DMS114 treated with DMSO at 0.1 percent for 48 hours (cell line): ENCODE data around the gene FHIT.

Experiments used
- DNase-seq: peaks from one replicate; lab custom pipeline; 2025; ENCODE audit not compliant: unreplicated experiment; lab: John Stamatoyannopoulos, UW

FHIT gene

GRCh38 chr3:60149501-60149900, 1101.8 kb downstream of the FHIT start:
- no peak for DNase-seq

DNA sequence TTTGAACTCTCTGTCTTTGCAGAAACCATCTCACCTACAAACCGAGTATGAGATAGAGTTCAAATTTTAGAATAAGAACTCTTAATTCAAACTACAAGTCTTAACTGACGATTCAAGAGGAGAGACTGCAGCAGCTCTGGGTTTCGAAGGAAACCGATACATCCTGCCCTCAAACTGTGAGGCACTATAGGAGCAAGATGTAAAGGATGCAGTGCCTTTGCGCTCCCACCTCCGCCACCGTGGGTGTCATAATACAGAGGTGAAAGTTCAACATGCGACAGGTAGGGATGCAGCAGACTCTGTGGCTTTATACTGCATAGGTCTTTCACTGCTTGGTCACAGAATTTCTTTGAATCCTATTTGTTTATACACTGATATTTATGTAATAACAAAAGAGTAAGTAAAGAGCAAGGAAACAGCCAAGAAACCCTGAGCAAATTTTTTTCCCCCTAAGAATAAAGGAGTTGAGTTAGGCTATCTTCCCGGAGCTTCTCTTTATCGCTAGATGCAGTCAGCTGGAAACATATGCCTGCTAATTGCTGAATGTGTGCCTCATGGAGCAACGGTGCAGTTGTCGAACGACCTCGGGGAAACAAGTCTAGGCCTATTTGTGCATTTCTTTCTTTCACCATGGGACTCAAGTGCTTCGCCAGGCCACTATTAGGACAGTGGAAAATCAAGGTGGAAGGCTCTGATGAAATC, 1103.9 kb downstream of the FHIT start:
- no peak for DNase-seq

DNA sequence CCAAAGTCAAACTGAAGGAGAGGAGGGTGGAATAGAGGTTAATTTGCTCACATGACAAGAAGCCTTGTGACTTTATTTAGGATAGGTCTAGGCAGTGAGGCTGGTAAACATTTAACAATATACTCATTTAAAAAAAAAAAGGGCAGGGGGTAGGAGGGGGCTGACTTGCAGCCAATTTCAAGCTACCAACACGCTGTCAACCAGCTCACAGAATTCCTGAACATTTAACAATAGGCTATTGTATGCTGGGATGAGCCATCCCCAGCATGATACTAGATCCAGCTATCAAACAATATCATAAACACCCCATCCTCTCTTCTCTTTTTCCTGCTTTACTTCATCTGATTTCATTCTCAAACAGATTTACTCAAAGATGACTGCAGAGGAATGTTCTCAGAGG, 1105.1 kb downstream of the FHIT start:
- DNase-seq, result no peak

- no peak for DNase-seq
Observed at GRCh38 chr3:60144071-60144470, 1107.2 kb downstream of the FHIT start.

- DNase-seq, result no peak
Observed at GRCh38 chr3:60142009-60142408, 1109.2 kb downstream of the FHIT start.

GRCh38 chr3:60140160-60140559, 1111.1 kb downstream of the FHIT start:
- DNase-seq, result no peak

- DNase-seq, result no peak
Observed at GRCh38 chr3:60136601-60137000, 1114.7 kb downstream of the FHIT start.

GRCh38 chr3:60135474-60135873, 1115.8 kb downstream of the FHIT start:
- no peak for DNase-seq

DNA sequence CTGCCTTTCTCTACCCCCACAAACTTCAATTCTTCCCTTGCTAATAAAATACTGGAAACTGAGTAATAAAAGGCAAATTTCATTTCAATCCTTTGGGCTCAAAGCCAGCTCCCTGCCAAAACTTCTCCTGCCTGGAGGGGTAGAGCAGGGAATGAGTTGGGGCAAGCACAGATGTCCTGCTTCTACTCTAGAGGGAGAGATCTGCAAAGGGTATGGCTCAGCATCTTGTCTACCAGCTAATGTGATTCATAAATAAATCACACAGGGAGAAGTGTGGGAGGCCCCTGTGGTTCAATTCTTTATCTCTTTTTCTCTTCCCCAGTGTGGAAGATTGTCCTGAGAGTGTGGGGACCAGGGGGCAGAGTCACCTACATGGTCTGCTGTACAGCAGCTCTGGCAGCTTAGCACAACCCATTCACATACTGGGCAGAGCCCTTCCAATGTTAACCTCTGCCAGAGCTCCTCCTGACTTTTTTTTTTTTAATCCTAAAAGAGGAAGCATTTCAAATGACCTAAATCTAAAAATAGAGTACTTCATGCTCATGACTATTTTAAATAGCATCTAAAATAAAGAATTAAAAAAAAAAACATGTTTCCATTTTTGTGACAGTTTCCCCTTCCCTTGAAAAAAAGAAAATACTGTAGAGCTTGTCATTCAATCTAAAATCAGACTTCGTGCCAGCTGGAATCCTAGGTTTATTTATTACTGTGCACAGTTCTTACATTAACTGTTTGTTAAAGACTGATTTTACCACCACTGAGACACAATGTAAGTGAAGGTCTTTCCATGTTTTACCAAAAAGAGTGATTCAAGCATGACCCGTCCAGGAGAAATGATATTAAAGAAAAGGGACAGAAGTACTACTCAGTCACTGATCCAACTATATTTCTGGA, 1117.7 kb downstream of the FHIT start:
- no peak for DNase-seq

DNA sequence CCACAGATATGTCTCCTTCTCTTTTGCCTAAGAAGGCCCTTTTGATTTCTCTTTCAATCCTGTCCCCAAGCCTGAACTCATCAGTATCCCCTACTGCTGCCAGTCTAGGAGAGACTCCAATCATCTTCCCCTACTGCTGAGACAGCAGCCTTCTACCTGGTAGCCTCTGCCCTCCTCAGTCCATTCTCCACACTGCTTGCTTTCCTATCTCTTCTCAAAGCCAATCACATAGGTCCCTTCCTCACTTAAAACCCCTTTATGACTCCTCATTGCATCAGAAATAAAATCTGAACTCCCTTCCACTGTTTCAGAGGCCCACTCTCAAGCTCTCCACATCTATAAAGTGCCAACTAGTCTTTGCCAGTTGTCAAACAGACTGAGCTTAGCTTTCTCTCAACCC, 1119.6 kb downstream of the FHIT start:
- no peak for DNase-seq

DNA sequence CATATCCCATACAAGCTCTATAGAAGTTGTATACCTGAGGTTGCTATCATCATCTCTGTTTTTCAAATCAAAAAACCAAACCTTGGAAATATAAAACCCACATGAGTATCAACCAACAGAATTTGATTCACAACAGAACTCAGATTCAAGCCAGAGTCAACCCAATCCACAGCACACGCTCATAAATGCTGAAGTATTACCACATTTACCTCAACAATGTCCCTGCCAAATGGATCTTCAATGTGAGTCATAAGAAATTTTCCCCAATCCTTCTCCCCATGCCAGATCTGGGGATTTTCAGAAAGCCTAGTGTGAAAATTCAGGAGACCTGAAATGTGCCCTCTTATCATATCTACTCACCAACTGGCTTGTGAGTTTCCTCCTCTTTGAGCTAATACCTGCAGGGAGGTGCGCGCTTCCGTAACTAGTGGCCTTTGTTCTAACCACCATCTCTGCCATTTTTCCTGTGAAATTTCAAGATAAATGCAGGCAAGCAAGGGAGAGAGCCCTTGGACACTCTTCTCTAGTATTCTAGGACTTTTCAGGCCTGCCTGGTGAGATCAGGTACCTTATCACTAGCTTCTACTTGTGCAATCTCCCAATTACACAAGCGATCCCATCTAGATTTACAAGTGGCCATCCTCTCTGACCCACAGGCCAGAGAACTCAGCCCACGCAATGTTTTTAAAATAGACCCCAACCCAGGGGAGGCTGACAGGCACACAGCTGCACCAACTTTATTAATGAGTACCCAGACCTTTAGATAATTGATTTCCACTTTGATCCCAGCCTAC, 1124.5 kb downstream of the FHIT start:
- no peak for DNase-seq

DNA sequence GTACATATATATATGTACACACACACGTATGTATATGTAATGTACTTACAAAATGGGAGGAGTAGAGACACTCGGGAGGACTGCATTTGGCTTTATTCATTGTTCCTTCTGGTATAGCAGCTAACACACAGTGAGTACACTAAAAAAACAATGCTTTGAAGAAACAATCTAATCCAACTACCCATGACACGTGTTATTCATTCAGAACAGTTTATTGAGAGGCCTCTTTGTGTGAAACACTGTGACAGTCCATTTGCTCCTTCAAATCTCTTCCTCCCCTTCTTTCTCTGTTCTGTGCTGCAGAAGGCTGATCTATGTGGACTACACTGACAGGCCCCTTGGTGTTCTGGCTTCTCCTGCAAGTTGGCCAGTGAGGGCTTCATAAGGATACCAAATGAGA, 1125.6 kb downstream of the FHIT start:
- no peak for DNase-seq

GRCh38 chr3:60120245-60120644, 1131.0 kb downstream of the FHIT start:
- DNase-seq, result no peak

GRCh38 chr3:60114191-60114590, 1137.1 kb downstream of the FHIT start:
- DNase-seq, result no peak

DNA sequence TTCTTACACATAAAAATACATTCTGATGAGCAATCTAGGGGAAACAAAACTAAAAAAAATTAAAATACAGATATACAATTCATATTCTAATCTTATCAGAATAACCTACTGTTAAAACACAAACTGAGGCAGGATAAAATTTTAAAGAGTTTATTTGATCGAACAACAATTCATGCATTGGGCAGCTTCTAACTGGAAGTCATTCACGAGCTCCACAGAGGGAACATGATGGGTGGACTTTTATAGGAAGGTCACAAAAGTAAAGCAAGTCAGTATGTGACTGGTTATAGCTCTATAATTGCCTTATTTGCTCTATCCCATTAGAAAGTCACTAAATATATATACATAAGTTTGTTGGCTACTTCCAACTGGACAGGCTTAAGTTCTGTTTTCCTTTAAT, 1144.0 kb downstream of the FHIT start:
- DNase-seq, result no peak

DNA sequence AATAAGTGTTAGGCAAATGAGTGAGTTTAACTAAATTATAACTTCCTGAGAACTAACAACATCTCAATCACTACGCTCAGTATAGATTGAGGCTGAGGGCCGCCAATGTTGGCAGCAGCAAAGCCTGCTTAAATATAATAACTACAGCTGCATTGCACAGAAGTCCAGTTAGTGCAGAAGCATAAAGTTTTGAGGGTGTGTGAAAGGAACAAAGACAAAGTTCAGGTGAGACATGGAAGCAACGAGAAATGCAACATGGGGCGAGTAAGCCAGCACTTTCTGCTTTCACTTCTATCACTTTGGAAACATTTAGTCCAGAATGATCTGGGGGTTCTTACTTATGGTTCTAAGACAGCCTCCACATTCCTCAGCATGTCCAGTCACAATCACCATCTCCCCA, 1149.1 kb downstream of the FHIT start:
- no peak for DNase-seq

DNA sequence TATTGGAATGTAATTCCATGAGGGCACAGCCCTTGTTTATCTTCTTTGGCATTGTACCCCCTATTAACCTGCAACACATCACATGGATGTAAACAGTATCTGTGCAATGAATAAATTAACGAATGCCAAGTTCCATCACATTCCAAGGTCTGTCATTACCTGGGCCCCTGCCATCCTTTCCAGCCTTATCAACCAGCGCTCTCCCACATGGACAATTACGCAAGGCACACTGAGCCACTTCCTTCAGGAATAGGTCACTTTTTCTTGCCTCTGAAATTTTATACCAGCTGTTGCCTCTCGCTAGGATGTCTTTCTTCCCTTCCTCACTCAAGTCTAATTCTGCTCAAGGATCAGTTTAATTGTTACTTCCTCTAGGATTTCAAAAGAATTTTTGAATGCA, 1149.6 kb downstream of the FHIT start:
- no peak for DNase-seq

GRCh38 chr3:60096403-60096802, 1154.8 kb downstream of the FHIT start:
- DNase-seq, result no peak

DNA sequence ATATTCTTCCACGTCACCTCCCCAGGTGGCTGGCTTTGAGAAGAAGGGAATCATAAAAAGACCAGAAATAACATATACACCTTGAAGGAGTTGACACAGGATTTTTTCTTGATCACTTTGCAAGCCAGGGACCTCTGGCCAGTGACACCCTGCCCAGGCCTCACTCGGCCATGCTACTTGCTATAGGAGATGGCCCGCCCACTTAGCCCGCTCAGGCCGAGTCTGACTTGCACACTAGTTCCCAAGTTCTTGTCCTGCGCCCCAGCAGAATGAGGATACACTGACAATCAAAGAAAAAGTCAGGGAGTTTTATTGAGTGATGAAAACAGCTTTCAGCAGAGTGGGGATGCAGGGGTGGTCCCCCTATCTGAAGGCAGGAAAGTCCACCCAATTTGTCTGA, 1155.3 kb downstream of the FHIT start:
- DNase-seq, result no peak

DNA sequence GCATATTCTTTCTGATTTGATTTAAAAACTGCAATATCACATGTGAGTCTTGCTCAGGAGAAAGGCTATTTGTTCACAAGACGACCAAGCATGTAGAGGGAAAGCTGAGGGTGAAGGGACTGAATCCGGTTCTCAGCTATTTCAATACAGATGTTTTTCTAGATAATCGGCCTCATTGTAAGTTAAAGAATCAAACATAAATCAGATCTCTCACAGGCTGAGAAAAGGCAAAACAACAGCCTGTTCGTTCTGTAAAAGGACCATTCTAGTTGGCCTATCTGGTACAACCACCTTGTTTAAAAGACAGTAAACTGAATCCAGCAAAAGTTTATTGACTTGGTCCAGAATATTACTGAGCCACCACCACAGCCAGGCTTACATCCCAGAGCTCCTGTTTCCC, 1155.7 kb downstream of the FHIT start:
- no peak for DNase-seq

DNA sequence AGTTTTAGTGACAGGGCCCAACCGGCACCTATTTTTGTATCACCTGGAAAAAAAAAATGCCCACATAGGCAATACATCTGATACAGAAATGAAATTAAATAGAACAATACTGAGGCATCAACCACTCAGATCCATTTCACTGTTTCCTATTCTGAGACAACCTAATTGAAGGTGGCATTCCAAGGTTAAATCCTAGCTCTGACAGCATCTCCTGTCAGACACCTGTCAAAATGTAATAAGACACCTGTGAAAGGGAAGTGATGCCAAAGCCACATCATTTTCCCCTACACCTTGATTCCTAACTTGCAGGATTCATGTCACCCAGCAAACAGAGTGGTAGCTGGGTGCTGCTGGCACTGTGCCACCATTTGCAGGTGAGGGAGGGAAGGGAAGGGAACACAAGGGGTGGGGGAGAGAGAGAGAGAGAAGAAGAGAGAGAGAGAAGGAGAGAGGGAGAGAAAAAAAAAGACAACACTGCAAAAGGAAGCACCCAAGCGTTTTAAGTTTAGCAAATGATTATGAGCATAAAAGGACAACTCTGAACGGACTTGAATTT, 1156.8 kb downstream of the FHIT start:
- no peak for DNase-seq
